HUES6 (cell line): Measurements from ENCODE around the gene SLC35A3.
"Not testable (repeated sequence)": the region's sequence is repeated elsewhere in the genome, so short reads cannot be mapped to it uniquely, and the experiment has no call there.

Experiments used
- H3K27ac ChIP-seq: 2 replicates; pipeline ENCODE4 v1.7.0; 2013; ENCODE audit warnings: low read depth, mild to moderate bottlenecking, low read length, inconsistent platforms
- H3K27me3 ChIP-seq: 2 replicates; pipeline ENCODE4 v1.6.1; 2013; ENCODE audit warnings: low read length; ENCODE audit not compliant: control insufficient read depth, insufficient read depth
- H3K36me3 ChIP-seq: 2 replicates; pipeline ENCODE4 v1.6.1; 2013; ENCODE audit warnings: low read length; ENCODE audit not compliant: control insufficient read depth, insufficient read depth
- H3K4me1 ChIP-seq: 2 replicates; pipeline ENCODE4 v1.6.1; 2013; ENCODE audit warnings: low read length; ENCODE audit not compliant: control insufficient read depth, insufficient read depth
- H3K4me3 ChIP-seq: 2 replicates; pipeline ENCODE4 v1.5.1; 2013; ENCODE audit warnings: low read depth, low read length
- H3K9ac ChIP-seq: one replicate; pipeline ENCODE4 v1.6.1; 2013; ENCODE audit warnings: mild to moderate bottlenecking, low read length
- H3K9me3 ChIP-seq: 2 replicates; pipeline ENCODE4 v1.6.1; 2013; ENCODE audit warnings: low read depth, low read length; ENCODE audit not compliant: control insufficient read depth, insufficient read depth

Gene SLC35A3

GRCh38 chr1:100036718-100037655 lies 67.2 kb downstream of the SLC35A3 start:
- peaks cover 4% of the 10 kb centered on the region; the same call in 1 of the 2 replicates for H3K4me1 ChIP-seq
- no peaks in the 10 kb centered on the region for H3K36me3 ChIP-seq
- no peaks in the 10 kb centered on the region for H3K9me3 ChIP-seq
- H3K27me3 ChIP-seq = no peaks in the 10 kb centered on the region
- H3K27ac ChIP-seq = peak overlapping the region; percentile 98; the same call in 1 of the 2 replicates
- H3K4me3 ChIP-seq = peak overlapping the region; percentile 93
- H3K9ac ChIP-seq = peak overlapping the region; percentile 98

- Histone ChIP-seq H3K9ac (peak overlapping the region; percentile 98), H3K9me3 (no peaks in the 10 kb centered on the region), H3K4me3 (peak overlapping the region; percentile 93), H3K4me1 (peaks cover 4% of the 10 kb centered on the region; the same call in 1 of the 2 replicates), H3K36me3 (no peaks in the 10 kb centered on the region; the same call in 1 of the 2 replicates), H3K27ac (peak overlapping the region; percentile 98), H3K27me3 (no peaks in the 10 kb centered on the region)
These were observed 67.8 kb downstream of the SLC35A3 start for GRCh38 chr1:100037656-100037926.

GRCh38 chr1:100037927-100038659 lies 68.3 kb downstream of the SLC35A3 start:
- peak overlapping the region; percentile 93 for H3K4me3 ChIP-seq
- peak overlapping the region; percentile 98 for H3K9ac ChIP-seq
- peaks cover 4% of the 10 kb centered on the region; the same call in 1 of the 2 replicates for H3K4me1 ChIP-seq
- H3K9me3 ChIP-seq = 0 out of 2 replicates have a peak, but pooled peaks cover 3% of the 10 kb centered on the region
- peaks cover 4% of the 10 kb centered on the region; the same call in 1 of the 2 replicates for H3K36me3 ChIP-seq
- H3K27ac ChIP-seq = peak overlapping the region; percentile 98
- H3K27me3 ChIP-seq = no peaks in the 10 kb centered on the region

GRCh38 chr1:100038660-100039287 lies 69.0 kb downstream of the SLC35A3 start:
- Histone ChIP-seq H3K36me3 (peaks cover 7% of the 10 kb centered on the region; the same call in 1 of the 2 replicates), H3K27me3 (no peaks in the 10 kb centered on the region), H3K27ac (peak overlapping the region; percentile 98; the same call in 1 of the 2 replicates), H3K9ac (peak overlapping the region; percentile 98), H3K4me3 (peak overlapping the region; percentile 93), H3K4me1 (peaks cover 4% of the 10 kb centered on the region; the same call in 1 of the 2 replicates), H3K9me3 (peaks cover 6% of the 10 kb centered on the region; the same call in 1 of the 2 replicates)

GRCh38 chr1:100039591-100039990 lies 69.8 kb downstream of the SLC35A3 start:
- Histone ChIP-seq H3K9me3 (peaks cover 10% of the 10 kb centered on the region; the same call in 1 of the 2 replicates), H3K4me3 (peak overlapping the region; percentile 93), H3K27ac (peak overlapping the region; percentile 45; the same call in 1 of the 2 replicates), H3K9ac (peak overlapping the region; percentile 19), H3K27me3 (no peaks in the 10 kb centered on the region), H3K36me3 (peaks cover 10% of the 10 kb centered on the region; the same call in 1 of the 2 replicates), H3K4me1 (peaks cover 4% of the 10 kb centered on the region; the same call in 1 of the 2 replicates)

GRCh38 chr1:100045206-100045605 lies 75.4 kb downstream of the SLC35A3 start:
- no peak overlapping the region for H3K4me3 ChIP-seq
- no peak overlapping the region for H3K9ac ChIP-seq
- H3K4me1 ChIP-seq = peaks cover 26% of the 10 kb centered on the region

GRCh38 chr1:100047235-100047708 lies 77.5 kb downstream of the SLC35A3 start:
- not testable (repeated sequence) for H3K4me3 ChIP-seq, H3K27ac ChIP-seq, H3K9ac ChIP-seq, H3K27me3 ChIP-seq
- Histone ChIP-seq H3K36me3 (peaks cover 16% of the 10 kb centered on the region), H3K9me3 (peaks cover 10% of the 10 kb centered on the region; the same call in 1 of the 2 replicates), H3K4me1 (peaks cover 26% of the 10 kb centered on the region)

More at GRCh38 chr1:100045206-100045605, 75.4 kb downstream of the SLC35A3 start:
- Histone ChIP-seq H3K27ac (no peak overlapping the region), H3K27me3 (no peaks in the 10 kb centered on the region), H3K9me3 (peaks cover 10% of the 10 kb centered on the region; the same call in 1 of the 2 replicates), H3K36me3 (peaks cover 10% of the 10 kb centered on the region; the same call in 1 of the 2 replicates)

- no peak overlapping the region for H3K9ac ChIP-seq
- no peaks in the 10 kb centered on the region for H3K27me3 ChIP-seq
- peaks cover 26% of the 10 kb centered on the region for H3K4me1 ChIP-seq
- H3K4me3 ChIP-seq = no peak overlapping the region
- peaks cover 6% of the 10 kb centered on the region for H3K36me3 ChIP-seq
- H3K27ac ChIP-seq = no peak overlapping the region
- H3K9me3 ChIP-seq = no peaks in the 10 kb centered on the region
These were observed 80.3 kb downstream of the SLC35A3 start for GRCh38 chr1:100050139-100050538.

- no peaks in the 10 kb centered on the region for H3K27me3 ChIP-seq
These were observed 81.6 kb downstream of the SLC35A3 start for GRCh38 chr1:100051401-100051800.

GRCh38 chr1:100051893-100052292 lies 82.1 kb downstream of the SLC35A3 start:
- no peaks in the 10 kb centered on the region for H3K27me3 ChIP-seq
- no peak overlapping the region for H3K27ac ChIP-seq
- H3K9me3 ChIP-seq = no peaks in the 10 kb centered on the region
- H3K4me1 ChIP-seq = peaks cover 22% of the 10 kb centered on the region
- H3K9ac ChIP-seq = no peak overlapping the region
- H3K4me3 ChIP-seq = no peak overlapping the region
- peaks cover 6% of the 10 kb centered on the region for H3K36me3 ChIP-seq

More at GRCh38 chr1:100051401-100051800, 81.6 kb downstream of the SLC35A3 start:
- Histone ChIP-seq H3K4me1 (peaks cover 26% of the 10 kb centered on the region), H3K4me3 (no peak overlapping the region), H3K36me3 (peaks cover 6% of the 10 kb centered on the region), H3K27ac (no peak overlapping the region), H3K9me3 (no peaks in the 10 kb centered on the region), H3K9ac (no peak overlapping the region)
